Activated naive CD4-positive, alpha-beta T cell treated with anti-CD3 and anti-CD28 coated beads for 36 hours (primary cell): ENCODE results near the gene CYS1. TPM values are rescaled to one million over a fixed set of nuclear protein-coding genes. Genes with fewer than 3 reads are reported as not detected.

Source experiments
- CTCF ChIA-PET: fragments of 350-600 bp; sonication (Branson Sonifier 250); formaldehyde crosslinking; loops from one replicate; lab custom pipeline; 2021; ENCODE audit warnings: antibody characterized with exemption; lab: Charles Lee
- DNase-seq: peaks from one replicate; pipeline ENCODE4 v3.0.0-alpha.2; 2020
- H3K27ac Mint-ChIP-seq: one replicate; pipeline ENCODE4 v1.8.0; 2021; ENCODE audit warnings: mild to moderate bottlenecking, mixed read lengths
- H3K27me3 Mint-ChIP-seq: one replicate; pipeline ENCODE4 v1.8.0; 2021; ENCODE audit warnings: low read depth, mixed read lengths
- H3K36me3 Mint-ChIP-seq: one replicate; pipeline ENCODE4 v1.8.0; 2021; ENCODE audit warnings: low read depth, mixed read lengths
- H3K4me1 Mint-ChIP-seq: one replicate; pipeline ENCODE4 v1.8.0; 2021; ENCODE audit warnings: low read depth, mixed read lengths
- H3K4me3 Mint-ChIP-seq: one replicate; pipeline ENCODE4 v1.8.0; 2021; ENCODE audit warnings: mild to moderate bottlenecking, moderate library complexity, mixed read lengths
- H3K9me3 Mint-ChIP-seq: one replicate; pipeline ENCODE4 v1.8.0; 2021; ENCODE audit warnings: mixed read lengths
- intact Hi-C: fragments of 100-400 bp; cut with micrococcal nuclease; formaldehyde crosslinking; loops from one replicate; pipeline ENCODE4 v1.15.1; 2023
- total RNA-seq, 2 experiments: library from RNA; stranded (reverse); gene quantifications; one replicate each; pipeline ENCODE4 v1.2.3, GENCODE V29; 2021

Gene CYS1
- total RNA-seq, 2 experiments from 2014 or later = not detected

GRCh38 chr2:10091182-10091888 lies 11.1 kb upstream of the CYS1 start:
- Mint-ChIP-seq H3K4me1 (peaks cover 8% of the 10 kb centered on the region), H3K27me3 (peaks cover 61% of the 10 kb centered on the region), H3K9me3 (no peaks in the 10 kb centered on the region), H3K4me3 (peak overlapping the region; percentile 23), H3K27ac (no peak overlapping the region), H3K36me3 (peaks cover 2% of the 10 kb centered on the region)
- peak; percentile 34 for DNase-seq
- intact Hi-C loops = no loop called here
- CTCF ChIA-PET = interaction anchor here (0.6 to 7.2 kb wide), 6 partner anchors 19 to 928 kb away, joined by 3 to 56 read pairs (median 6); no protein-coding TSS in a partner anchor

- no peak overlapping the region for H3K4me3 Mint-ChIP-seq
- H3K27ac Mint-ChIP-seq = no peak overlapping the region
- H3K4me1 Mint-ChIP-seq = peaks cover 8% of the 10 kb centered on the region
- CTCF ChIA-PET = interaction anchor here (2.0 to 7.2 kb wide), 2 partner anchors 17 to 346 kb away, joined by 8 to 56 read pairs; no protein-coding TSS in a partner anchor
- H3K9me3 Mint-ChIP-seq = no peaks in the 10 kb centered on the region
- peaks cover 2% of the 10 kb centered on the region for H3K36me3 Mint-ChIP-seq
- DNase-seq = no peak
- intact Hi-C loops = no loop called here
- peaks cover 64% of the 10 kb centered on the region for H3K27me3 Mint-ChIP-seq
Measured at GRCh38 chr2:10089565-10090190, 9.5 kb upstream of the CYS1 start.

GRCh38 chr2:10087360-10087759 lies 7.1 kb upstream of the CYS1 start:
- H3K27me3 Mint-ChIP-seq = peaks cover 73% of the 10 kb centered on the region
- CTCF ChIA-PET = interaction anchor here (0.6 to 7.2 kb wide), 3 partner anchors 9 to 19 kb away, joined by 3 to 56 read pairs (median 9); no protein-coding TSS in a partner anchor
- peaks cover 2% of the 10 kb centered on the region for H3K36me3 Mint-ChIP-seq
- no peak overlapping the region for H3K4me3 Mint-ChIP-seq
- intact Hi-C loops = no loop called here
- no peak overlapping the region for H3K27ac Mint-ChIP-seq
- DNase-seq = no peak
- peaks cover 8% of the 10 kb centered on the region for H3K4me1 Mint-ChIP-seq
- no peaks in the 10 kb centered on the region for H3K9me3 Mint-ChIP-seq

GRCh38 chr2:10086950-10087349 lies 6.7 kb upstream of the CYS1 start:
- intact Hi-C loops = no loop called here
- Mint-ChIP-seq H3K27ac (no peak overlapping the region), H3K4me1 (peaks cover 7% of the 10 kb centered on the region), H3K36me3 (peaks cover under 1% of the 10 kb centered on the region), H3K27me3 (peaks cover 72% of the 10 kb centered on the region), H3K4me3 (no peak overlapping the region), H3K9me3 (no peaks in the 10 kb centered on the region)
- CTCF ChIA-PET = interaction anchor here (0.6 to 7.2 kb wide), 3 partner anchors 10 to 18 kb away, joined by 3 to 56 read pairs (median 9); no protein-coding TSS in a partner anchor
- no peak for DNase-seq

- CTCF ChIA-PET = interaction anchor here (1.6 to 2.2 kb wide), 3 partner anchors 11 to 113 kb away, joined by 3 to 19 read pairs (median 16); no protein-coding TSS in a partner anchor
- intact Hi-C loops = no loop called here
- DNase-seq = no peak
- peaks cover 8% of the 10 kb centered on the region for H3K4me1 Mint-ChIP-seq
- H3K4me3 Mint-ChIP-seq = no peak overlapping the region
- H3K27me3 Mint-ChIP-seq = peaks cover 74% of the 10 kb centered on the region
- H3K9me3 Mint-ChIP-seq = no peaks in the 10 kb centered on the region
- H3K27ac Mint-ChIP-seq = no peak overlapping the region
- no peaks in the 10 kb centered on the region for H3K36me3 Mint-ChIP-seq
Measured at GRCh38 chr2:10085668-10086059, 5.5 kb upstream of the CYS1 start.

GRCh38 chr2:10085043-10085667 lies 4.9 kb upstream of the CYS1 start:
- CTCF ChIA-PET = interaction anchor here (1.6 to 2.2 kb wide), 3 partner anchors 11 to 113 kb away, joined by 3 to 19 read pairs (median 16); no protein-coding TSS in a partner anchor
- intact Hi-C loops = no loop called here
- H3K27me3 Mint-ChIP-seq = peaks cover 72% of the 10 kb centered on the region
- no peak overlapping the region for H3K4me3 Mint-ChIP-seq
- no peaks in the 10 kb centered on the region for H3K9me3 Mint-ChIP-seq
- H3K36me3 Mint-ChIP-seq = no peaks in the 10 kb centered on the region
- DNase-seq = no peak
- H3K27ac Mint-ChIP-seq = no peak overlapping the region
- H3K4me1 Mint-ChIP-seq = peaks cover 8% of the 10 kb centered on the region

GRCh38 chr2:10084223-10084865 lies 4.1 kb upstream of the CYS1 start:
- intact Hi-C loops = no loop called here
- DNase-seq = no peak
- no peak overlapping the region for H3K27ac Mint-ChIP-seq
- H3K4me3 Mint-ChIP-seq = no peak overlapping the region
- peaks cover 64% of the 10 kb centered on the region for H3K27me3 Mint-ChIP-seq
- H3K36me3 Mint-ChIP-seq = no peaks in the 10 kb centered on the region
- H3K9me3 Mint-ChIP-seq = no peaks in the 10 kb centered on the region
- H3K4me1 Mint-ChIP-seq = peaks cover 8% of the 10 kb centered on the region
- CTCF ChIA-PET = interaction anchor here (1.6 to 2.6 kb wide), 4 partner anchors 12 to 112 kb away, joined by 3 to 23 read pairs (median 18); no protein-coding TSS in a partner anchor

- intact Hi-C loops = no loop called here
- CTCF ChIA-PET = interaction anchor here (1.6 to 2.6 kb wide), 2 partner anchors 11 to 112 kb away, joined by 3 to 23 read pairs; no protein-coding TSS in a partner anchor
- Mint-ChIP-seq H3K9me3 (no peaks in the 10 kb centered on the region), H3K27ac (no peak overlapping the region), H3K27me3 (peaks cover 67% of the 10 kb centered on the region), H3K4me1 (peaks cover 10% of the 10 kb centered on the region), H3K36me3 (no peaks in the 10 kb centered on the region), H3K4me3 (no peak overlapping the region)
- no peak for DNase-seq
Measured at GRCh38 chr2:10083692-10084211, 3.5 kb upstream of the CYS1 start.

- peaks cover 72% of the 10 kb centered on the region for H3K27me3 Mint-ChIP-seq
- H3K4me3 Mint-ChIP-seq = no peak overlapping the region
- H3K27ac Mint-ChIP-seq = no peak overlapping the region
- intact Hi-C loops = no loop called here
- peaks cover 10% of the 10 kb centered on the region for H3K4me1 Mint-ChIP-seq
- no peaks in the 10 kb centered on the region for H3K9me3 Mint-ChIP-seq
- CTCF ChIA-PET = interaction anchor here (2.6 kb wide), 1 partner anchor 10 kb away, joined by 23 read pairs; no protein-coding TSS in a partner anchor
- no peaks in the 10 kb centered on the region for H3K36me3 Mint-ChIP-seq
- no peak for DNase-seq
Measured at GRCh38 chr2:10083046-10083445, 2.8 kb upstream of the CYS1 start.

- peak; percentile 42 for DNase-seq
- peak overlapping the region; percentile 38 for H3K4me3 Mint-ChIP-seq
- CTCF ChIA-PET = interaction anchor here (0.7 to 1.1 kb wide), 2 partner anchors 8 to 95 kb away, joined by 4 to 7 read pairs; no protein-coding TSS in a partner anchor
- H3K27me3 Mint-ChIP-seq = peaks cover 79% of the 10 kb centered on the region
- no peaks in the 10 kb centered on the region for H3K9me3 Mint-ChIP-seq
- intact Hi-C loops = loop anchor here (2.0 kb wide), 1 partner anchor 40 kb away; no protein-coding TSS in a partner anchor
- H3K27ac Mint-ChIP-seq = no peak overlapping the region
- no peaks in the 10 kb centered on the region for H3K36me3 Mint-ChIP-seq
- H3K4me1 Mint-ChIP-seq = peaks cover 10% of the 10 kb centered on the region
Measured at GRCh38 chr2:10080536-10081304, 509 bp upstream of the CYS1 start.
